NT2/D1 (cell line): ENCODE data around the gene RAB3IL1.

ENCODE experiments used
- YY1 ChIP-seq: IDR thresholded peaks from 2 replicates; pipeline ENCODE4 v1.6.1; 2011; ENCODE audit not compliant: insufficient read length, insufficient read depth
- ZNF274 ChIP-seq: IDR thresholded peaks from 2 replicates; pipeline ENCODE4 v1.6.1; 2011; ENCODE audit warnings: mild to moderate bottlenecking, low read depth, low read length

GRCh38 chr11:61930933-61931332 lies 13.6 kb upstream of the RAB3IL1 start:
- TF ChIP-seq ZNF274 = no peak
- TF ChIP-seq YY1 = no peak
